GM21367 (cell line): Measurements from ENCODE around the gene DHX58.

Experiments
- ATAC-seq: cut with Tn5 transposase; IDR thresholded peaks from one replicate; pipeline ENCODE4 v1.9.1; 2021; ENCODE audit not compliant: unreplicated experiment

Gene DHX58

DNA sequence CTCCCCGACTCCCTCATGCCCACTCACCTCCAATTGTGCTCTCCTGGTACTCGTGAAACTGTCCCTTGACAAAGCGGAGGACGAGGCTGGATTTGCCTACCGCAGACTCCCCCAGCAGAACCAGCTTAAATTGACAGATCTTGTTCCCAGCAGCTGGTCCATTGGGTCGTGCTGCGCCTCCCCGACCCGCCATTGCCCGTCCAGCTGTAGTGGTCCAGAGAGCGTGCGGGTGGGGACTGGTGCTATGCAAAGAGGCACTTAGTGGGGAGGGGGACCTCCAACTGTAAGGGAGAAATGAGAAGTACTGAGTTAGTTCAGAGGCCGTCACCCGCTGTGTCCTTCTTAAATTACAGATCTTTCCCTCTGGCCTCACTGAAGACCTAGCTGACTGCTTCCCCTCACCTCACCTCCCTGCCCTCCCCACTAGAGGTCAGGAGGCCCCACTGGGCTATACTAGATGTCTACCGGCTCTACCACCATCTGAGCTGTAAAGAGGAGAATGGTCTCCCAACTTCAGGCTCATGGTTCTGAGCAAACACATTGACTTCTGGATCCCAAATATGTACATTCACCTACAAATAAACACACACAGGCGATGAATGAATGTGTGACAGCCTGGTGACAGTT, 17.9 kb upstream of the DHX58 start:
- ATAC-seq = no peak

- no peak for ATAC-seq
Observed at GRCh38 chr17:42129109-42129837, 16.8 kb upstream of the DHX58 start.

- no peak for ATAC-seq
Observed at GRCh38 chr17:42127414-42127813, 14.9 kb upstream of the DHX58 start.

DNA sequence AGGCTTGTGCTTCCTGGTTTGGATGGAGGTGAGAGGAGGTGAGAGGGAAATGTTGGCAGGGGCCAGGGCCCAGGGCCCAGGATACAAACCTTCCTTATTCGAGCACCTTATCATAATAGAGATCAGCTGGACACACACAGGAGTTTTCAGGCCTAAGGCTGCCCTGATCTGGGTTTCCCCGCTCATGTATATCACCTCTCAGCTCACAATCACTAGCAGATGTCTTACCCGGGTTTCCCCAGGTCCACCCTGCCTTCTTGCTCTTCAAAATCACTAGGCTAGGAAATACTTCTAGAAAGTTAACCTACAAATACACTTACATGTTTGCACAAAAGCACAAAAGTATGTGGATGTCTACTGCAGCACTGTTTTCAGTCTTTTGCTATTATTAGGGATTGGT, 14.3 kb upstream of the DHX58 start:
- ATAC-seq = no peak

- ATAC-seq = no peak
Observed at GRCh38 chr17:42125565-42125964, 13.1 kb upstream of the DHX58 start.

DNA sequence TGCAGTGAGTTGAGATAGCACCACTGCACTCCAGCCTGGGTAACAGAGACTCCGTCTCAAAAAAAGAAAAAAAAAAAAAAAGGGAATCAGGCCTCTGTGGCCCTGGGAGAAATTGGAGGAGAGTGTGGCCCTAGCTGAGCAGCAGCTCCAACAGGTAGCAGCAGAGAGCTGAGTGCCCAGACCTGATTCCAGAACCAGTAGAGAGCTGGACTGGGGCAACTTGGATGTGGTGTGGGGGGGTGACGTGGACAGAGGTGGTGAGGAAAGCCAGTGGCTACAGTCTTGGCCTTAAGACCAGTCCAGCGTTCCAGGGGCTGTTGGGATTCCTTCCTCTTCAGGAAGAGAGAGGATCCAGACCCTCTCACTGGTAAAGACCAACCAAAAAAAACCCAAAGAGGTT, 11.7 kb upstream of the DHX58 start:
- no peak for ATAC-seq

DNA sequence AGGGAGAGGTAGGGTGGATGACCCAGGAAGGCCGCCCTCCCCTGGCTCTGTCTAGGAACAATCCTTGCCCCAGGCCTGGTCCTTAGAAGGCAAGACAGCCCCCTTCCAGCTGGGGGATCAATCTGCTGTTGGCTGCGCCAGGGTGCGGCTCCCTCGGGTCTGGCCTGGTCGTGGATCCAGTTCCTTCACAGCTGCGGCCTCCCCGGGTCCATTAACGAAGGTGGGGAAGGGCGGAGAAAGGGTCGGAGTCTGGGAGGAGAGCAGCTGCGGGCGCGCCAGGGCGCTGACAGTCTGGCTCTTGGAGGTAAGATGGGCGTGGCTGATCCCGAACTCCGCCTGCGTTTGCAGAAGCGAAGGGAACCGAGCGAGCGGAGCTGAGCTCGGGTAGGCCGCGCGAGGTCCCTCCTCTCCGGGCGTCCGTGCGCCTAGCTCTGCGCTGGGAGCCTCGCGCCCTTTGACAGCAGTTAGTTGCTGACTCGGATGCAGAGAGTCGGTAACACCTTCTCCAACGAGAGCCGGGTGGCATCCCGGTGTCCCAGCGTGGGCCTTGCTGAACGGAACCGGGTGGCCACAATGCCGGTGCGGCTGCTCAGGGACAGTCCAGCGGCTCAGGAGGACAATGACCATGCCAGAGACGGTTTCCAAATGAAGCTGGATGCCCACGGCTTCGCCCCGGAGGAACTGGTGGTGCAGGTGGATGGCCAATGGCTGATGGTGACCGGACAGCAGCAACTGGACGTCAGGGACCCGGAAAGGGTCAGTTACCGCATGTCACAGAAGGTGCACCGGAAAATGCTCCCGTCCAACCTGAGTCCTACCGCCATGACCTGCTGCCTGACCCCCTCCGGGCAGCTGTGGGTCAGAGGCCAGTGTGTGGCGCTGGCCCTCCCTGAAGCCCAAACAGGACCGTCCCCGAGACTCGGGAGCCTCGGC, 10.1 kb upstream of the DHX58 start, which contains the start of gene HSPB9:
HSPB9 (plus strand) TSS at position 434 of the 933 bp plus-strand sequence; CDS start at position 481, 47 bp downstream.
- ATAC-seq = no peak

DNA sequence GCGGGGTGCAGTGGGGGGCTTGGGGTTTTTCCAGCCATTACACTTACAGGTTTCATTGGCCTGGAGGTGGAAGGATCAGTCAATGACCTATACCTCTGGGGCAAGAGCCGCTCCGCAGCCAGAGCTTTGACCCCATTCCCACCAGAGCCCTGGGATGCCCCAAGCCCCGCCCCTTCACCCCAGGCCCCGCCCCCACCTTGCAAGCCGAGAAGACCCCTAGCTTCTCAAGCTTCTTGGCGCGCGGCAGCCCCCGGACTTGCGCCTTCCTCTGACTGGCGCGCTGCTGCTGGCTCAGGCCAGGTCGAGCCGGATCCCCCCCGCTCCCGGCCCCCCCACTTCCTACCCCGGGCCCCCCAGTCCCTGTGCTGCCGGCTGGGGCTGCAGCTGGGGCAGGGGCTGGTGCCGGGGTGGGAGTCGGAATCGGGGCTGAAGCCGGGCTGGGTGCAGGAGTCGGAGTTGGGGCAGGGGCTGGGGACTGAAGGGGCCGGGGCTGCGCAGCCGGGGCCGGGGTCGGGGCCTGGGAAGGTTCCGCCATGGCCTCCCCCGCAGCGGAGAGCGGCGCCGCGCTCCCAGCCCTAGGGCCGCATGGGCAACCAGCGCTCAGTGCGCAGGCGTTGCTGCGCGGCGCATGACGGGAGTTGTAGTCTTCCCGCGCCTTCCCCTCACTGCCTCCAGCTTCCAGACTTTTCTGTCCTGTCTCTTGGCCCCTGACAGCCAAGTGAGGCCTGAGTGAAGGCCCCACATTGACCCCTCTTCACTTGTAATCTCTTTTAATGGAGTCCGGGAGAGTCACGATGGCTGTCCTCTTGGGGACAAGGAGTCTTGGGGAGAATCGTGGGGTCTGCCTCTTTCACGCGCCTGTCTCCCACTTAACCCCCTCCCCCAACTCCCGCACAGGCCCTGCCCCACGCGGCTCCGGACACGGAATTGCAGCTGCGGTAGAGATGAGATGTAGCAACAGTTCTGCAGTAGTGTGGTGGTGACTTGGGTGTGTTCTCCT, 8.6 kb upstream of the DHX58 start, which contains the start of gene KAT2A:
KAT2A (minus strand) TSS at position 598 of the 1,000 bp plus-strand sequence; CDS start at position 535, 63 bp downstream.
- ATAC-seq = peak; percentile 60

DNA sequence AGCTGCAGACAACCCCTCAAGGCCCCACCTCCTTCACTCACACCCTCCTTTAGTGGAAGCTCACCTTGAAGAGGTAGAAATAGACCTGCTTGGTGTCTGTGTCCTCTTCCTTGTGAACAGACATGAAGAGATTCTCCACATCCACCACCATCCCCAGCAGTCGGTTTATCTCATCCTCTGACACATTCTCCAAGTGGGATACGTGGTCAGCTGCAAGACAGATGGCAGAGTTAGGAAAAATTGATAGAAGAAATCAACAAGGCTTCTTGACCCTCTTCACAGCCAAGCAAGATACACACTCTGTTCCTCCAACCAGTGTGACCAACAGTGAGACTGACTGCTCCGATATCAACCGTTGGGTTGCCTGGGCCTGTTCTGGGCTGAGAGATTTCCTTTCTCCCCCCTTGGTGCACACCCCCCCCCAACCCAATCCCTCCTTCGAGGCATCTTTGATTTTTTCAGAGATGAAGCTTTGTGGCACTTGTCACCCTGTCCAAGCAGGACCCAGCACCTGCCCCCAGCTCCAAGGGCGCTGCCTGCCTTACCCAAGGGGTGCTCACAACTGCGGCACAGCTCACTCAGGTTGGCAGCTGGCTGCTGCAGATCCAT, 7.8 kb upstream of the DHX58 start:
- no peak for ATAC-seq

DNA sequence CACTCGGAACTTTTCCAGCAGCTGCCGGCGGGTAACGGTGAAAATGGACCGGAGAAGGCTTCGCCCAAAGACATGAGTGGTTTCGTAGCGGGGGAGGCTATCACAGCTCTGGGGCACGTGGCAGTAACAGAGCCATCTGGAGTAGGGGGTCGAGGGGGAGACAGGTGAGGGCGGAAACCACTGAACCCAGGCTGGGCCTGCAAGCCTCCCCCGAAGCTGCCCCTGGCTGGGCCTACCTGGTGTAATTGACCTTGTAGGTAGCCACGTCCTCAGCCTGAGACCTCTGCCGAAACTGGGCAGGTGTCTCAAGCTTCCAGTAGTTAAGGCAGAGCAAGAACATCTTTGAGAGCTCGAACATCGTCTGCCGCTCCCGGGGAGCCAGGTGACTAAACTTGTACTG, 6.8 kb upstream of the DHX58 start:
- ATAC-seq = no peak

DNA sequence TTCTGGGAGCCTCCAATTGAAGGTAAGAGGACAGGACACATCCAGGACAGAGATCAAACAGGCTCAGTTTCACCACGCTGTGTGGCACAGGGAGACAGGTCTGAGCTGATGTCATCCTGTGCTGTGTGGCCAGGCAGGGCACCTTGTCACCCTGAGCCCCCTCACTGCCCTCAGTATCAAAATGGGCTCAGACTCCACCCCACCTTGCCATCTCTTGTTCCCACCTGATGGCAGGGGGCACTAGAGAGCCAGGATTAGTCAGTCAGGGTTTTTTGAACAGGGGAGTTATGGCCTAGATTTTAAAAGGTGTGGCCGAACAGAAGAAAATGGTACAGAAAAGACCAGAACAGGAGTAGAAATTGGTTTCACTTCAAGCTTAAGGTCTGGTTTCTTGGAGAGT, 6.0 kb upstream of the DHX58 start:
- no peak for ATAC-seq

DNA sequence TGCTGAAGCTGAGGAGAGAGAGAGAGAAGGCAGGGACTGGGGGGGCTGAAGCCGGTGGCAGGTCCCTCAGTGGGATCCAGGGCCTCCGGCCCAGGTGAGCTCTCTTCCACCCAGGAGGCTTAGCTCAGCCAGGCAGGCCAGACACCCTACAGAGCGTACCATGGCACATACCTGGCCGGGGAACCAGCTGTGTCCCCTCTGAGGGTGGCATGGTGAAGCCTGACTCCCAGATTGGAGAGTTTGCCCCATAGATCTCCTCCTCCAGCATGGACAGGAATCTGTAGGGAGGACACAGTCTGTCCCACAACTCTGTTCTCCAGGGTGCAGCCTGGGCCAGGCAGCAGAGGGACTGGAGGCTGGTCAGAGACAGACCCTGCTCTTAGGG, 5.6 kb upstream of the DHX58 start:
- ATAC-seq = no peak

DNA sequence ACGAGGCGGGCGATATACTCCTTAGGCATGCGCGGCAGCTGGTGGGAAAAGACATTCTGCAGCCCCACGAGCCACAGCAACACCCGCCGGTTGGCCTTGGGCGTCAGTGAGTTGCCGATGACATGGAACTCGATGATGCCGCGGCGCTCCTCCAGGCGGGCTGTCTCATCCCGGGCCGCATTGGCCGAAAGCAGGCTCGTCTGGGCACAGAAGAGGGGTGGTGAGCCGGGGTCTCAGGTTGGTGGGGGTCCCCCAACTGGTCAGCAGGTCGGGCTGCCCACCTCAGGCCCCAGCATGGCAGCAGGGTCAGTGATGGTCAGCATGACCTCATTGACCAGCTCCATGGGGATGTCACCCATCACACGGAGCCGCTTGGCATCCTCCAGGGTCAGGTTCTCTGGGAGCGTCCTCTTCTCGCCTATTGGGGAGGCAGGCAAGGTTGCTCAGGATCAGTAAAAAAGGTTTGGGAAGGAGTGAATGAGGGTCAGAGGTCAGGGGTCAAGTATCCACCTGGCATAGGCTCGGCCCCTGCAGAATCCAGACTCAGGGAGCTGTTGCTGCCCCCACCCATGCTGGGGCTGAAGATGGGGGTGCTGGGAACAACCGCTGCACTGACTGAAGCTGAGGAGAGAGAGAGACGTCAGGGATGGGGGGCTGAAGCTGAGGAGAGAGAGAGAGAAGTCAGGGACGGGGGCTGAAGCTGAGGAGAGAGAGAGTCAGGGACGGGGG, 5.0 kb upstream of the DHX58 start:
- no peak for ATAC-seq

DNA sequence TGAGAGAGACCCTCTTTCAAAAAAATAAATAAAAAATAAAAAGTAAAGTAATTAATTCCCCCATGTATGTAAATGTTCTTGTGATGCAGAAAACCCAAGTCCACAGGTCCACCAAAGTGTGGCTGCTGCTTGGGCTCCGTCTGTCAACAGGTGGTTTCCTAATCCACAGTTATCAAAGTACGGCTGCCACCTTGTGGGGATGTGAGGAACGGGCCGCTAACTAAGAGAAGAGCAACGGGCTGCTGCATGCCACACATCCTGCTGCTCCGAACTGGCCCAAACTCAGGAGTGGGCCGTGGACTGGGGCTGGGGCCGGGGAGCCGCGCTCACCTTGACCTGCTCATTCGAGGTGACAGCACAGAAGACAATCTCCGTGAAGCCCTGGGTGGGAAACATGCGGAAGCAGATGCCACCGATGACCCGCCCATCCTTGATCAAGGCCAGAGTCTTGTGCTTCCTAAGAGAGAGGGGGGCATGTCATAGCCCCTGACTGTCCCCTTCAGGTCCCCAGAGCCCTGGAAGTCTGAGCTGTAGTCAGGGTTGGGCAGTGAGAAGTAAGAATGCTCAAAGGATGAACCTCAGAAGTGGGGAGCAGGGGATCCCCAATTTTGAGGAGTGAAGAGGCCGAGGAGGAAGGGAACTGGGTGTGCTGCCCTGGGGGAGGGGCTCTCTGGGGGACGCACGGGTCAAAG, 4.3 kb upstream of the DHX58 start:
- ATAC-seq = no peak

DNA sequence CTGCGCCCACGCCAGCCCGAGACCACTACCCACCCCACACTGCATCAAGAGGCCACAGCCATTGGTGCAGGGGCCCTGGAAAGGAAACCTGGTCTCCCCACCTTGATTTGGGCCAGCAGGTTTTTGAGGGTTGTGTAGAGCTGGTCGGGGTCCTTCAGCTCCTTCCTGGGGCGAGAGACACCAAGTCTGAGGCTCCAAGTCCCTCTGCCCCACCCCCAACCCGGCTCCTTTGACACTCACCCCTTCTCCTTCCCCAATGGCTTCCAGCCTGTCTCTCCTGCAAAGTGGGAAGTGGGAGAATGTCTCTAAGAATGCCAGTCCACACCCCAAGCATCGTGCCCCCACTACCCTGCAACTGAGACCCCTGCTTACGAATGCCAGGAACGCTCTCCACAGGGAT, 1.6 kb upstream of the DHX58 start:
- ATAC-seq = no peak

DNA sequence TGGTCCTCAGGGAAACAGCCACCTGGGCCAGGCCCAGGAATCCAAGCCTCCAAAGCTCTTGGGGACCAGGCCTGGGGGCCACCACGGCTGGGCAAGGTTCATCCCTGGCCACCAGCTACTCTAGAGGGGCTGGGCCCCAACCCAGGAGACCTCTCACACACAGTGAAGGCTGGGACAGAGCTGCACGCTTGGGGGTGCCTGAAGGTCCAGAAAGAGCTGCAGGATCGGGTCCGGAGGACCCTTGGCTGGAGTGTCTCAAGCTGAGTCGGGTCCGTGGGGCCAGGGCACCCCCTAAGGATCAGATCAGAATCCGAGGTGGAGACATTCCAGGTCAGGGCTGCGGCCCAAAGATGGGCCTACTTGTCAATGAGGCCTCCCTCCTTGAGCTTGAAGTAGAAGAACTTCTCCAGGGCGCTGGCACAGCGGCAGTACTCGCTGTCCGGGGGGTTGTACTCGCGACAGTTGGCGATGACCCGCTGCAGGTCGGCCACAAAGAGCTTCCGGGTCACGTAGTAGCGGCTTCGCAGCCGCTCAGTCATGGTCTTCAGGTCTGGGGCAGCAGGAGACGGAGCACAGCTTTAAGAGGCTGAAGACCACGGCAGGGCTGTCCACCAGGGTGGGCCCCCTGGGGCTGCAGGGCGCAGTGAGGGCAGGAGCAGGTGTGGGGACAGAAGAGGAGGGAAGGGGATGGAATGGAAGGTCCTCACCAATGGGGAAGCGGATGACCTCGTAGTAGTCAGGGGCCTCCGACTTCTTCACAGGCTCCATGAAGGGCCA, 967 bp upstream of the DHX58 start:
- ATAC-seq = no peak

DNA sequence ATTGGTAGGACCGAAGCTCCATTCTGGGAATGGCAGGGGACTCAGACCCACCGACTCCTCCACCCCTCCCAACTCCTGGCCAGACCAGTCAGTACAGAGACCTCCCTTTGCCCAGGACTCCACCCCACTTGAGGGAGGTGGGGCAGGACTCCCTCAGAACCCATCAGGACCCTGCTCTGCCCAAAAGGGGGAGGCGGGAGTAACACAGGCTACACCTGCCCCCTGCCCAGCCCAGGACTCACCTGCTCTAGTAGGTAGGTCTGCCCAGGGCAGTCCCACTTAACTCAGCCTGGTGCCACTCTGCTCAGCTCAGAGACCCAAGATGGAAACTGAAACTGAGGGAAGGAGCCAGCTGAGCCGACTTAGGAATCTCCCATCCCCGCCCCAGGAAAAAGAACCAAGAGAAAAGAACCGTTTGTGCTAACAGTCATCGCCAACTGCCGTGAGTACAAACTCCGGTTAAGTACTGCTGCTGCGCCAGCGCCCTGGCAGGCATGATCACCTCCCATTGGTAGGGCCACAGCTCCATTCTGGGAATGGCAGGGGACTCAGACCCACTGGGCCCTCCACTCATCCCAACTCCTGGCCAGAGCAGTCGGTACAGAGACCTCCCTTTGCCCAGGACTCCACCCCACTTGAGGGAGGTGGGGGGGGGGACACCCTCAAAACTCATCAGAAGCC, 503 bp downstream of the DHX58 start:
- no peak for ATAC-seq
